K562 (cell line): ENCODE data around the gene SNX27. TPM values are rescaled to one million over a fixed set of nuclear protein-coding genes. Genes with fewer than 3 reads are reported as not detected.

ENCODE experiments used
- BRCA1 ChIP-seq, 2 experiments: fragments of 450-650 bp in 1 of 2; sonication (generic) in 1 of 2; formaldehyde crosslinking in 1 of 2; IDR thresholded peaks; 2 replicates each; pipeline versions ENCODE4 v1.5.0 to v1.6.1; 2017 to 2020; ENCODE audit warnings: mild to moderate bottlenecking in 1 of 2, missing genetic modification reagents in 1 of 2
- IFI16 ChIP-seq: fragments of 250-450 bp; sonication (Bioruptor Pico); IDR thresholded peaks from 2 replicates; pipeline ENCODE4 v2.1.2; 2022; ENCODE audit warnings: mild to moderate bottlenecking, inconsistent platforms
- TEAD2 ChIP-seq: fragments of 450-650 bp; IDR thresholded peaks from 2 replicates; pipeline ENCODE4 v1.6.1; 2016; ENCODE audit warnings: missing genetic modification characterization, control low read depth, missing compliant biosample characterization
- XRCC3 ChIP-seq: fragments of 450-650 bp; IDR thresholded peaks from 2 replicates; pipeline ENCODE4 v1.6.1; 2017; ENCODE audit warnings: mild to moderate bottlenecking, moderate library complexity
- polyA plus RNA-seq, 8 experiments: library from polyadenylated mRNA; depleted of rRNA in 4 of 8; stranded (reverse) in 5 of 8; unstranded in 3 of 8; fragments of >200 nt; fragmentation: Nextera tagmentation in 2 of 8; fragmentation: Illumina TruSeq in 1 of 8; extraction: Ambion mirVana in 2 of 8; extraction: Trizol in 1 of 8; gene quantifications; 2 replicates each; pipeline versions ENCODE4 v1.2.1 to v1.2.3, GENCODE V29; 2011 to 2014; ENCODE audit warnings: inconsistent platforms in 1 of 8, missing spikeins in 1 of 8
- total RNA-seq, 7 experiments: library from RNA; depleted of rRNA in 6 of 7; stranded (reverse); fragments of >200 nt in 6 of 7; fragmentation: Illumina TruSeq in 2 of 7; extraction: Trizol in 2 of 7; gene quantifications; 2 replicates each; pipeline versions ENCODE4 v1.2.1 to v1.2.3, GENCODE V29; 2011 to 2021; ENCODE audit warnings: low replicate concordance in 1 of 7
- TF ChIP-seq, protein P1 (sequence below): fragments of 450-650 bp; IDR thresholded peaks from 2 replicates; pipeline ENCODE4 v1.6.1; 2018; ENCODE audit not compliant: partially characterized antibody
- TF ChIP-seq, protein P2 (sequence below): fragments of 250-450 bp; sonication (Bioruptor Pico); IDR thresholded peaks from 2 replicates; pipeline ENCODE4 v1.5.0; 2021
- TF ChIP-seq, protein P3 (sequence below): fragments of 450-650 bp; formaldehyde crosslinking; IDR thresholded peaks from 2 replicates; pipeline ENCODE4 v1.4.0; 2022; ENCODE audit warnings: mild to moderate bottlenecking, moderate library complexity
- TF ChIP-seq, protein P4 (sequence below), 2 experiments: fragments of 250-450 bp in 1 of 2; fragments of 450-650 bp in 1 of 2; sonication (Bioruptor Pico) in 1 of 2; IDR thresholded peaks; 2 replicates each; pipeline versions ENCODE4 v1.6.1 to v1.8.0; 2016 to 2021; ENCODE audit warnings: mild to moderate bottlenecking in 2 of 2, moderate library complexity in 2 of 2, missing compliant biosample characterization in 1 of 2, missing genetic modification characterization in 1 of 2
- TF ChIP-seq, protein P5 (sequence below): fragments of 450-650 bp; IDR thresholded peaks from 2 replicates; pipeline ENCODE4 v1.6.1; 2016; ENCODE audit warnings: missing biosample characterization, missing genetic modification characterization

SNX27 gene
- total and polyA plus RNA-seq, 9 of the 15 experiments (the other 6 are each of a cell fraction or from before 2014, with no cell fraction given) = 4.5 to 18.7 (median 10.1) TPM

DNA sequence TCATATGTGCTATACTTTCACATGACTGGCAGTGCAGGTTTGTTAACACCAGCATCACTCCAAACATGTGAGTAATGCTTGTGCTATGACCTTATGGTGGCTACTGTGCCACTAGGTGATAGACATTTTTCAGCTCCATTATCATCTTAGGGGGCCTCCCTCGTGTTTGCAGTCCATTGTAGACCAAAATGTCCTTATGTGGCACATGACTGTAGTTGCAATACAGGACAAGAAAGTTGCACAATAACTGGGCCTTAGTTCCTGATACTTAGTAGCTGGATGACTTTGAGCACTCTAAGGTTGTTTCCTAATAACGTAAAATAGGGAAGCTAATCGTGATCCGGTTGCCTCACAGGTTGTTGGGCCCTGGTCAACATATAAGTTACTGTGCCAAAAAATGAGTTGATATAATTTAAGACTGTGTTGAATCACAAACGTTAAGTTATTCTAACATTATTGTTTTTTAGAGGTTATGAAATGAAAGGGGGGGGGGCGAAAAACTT is 511 bp upstream of the SNX27 start (continued):
- TF ChIP-seq, protein P1, sequence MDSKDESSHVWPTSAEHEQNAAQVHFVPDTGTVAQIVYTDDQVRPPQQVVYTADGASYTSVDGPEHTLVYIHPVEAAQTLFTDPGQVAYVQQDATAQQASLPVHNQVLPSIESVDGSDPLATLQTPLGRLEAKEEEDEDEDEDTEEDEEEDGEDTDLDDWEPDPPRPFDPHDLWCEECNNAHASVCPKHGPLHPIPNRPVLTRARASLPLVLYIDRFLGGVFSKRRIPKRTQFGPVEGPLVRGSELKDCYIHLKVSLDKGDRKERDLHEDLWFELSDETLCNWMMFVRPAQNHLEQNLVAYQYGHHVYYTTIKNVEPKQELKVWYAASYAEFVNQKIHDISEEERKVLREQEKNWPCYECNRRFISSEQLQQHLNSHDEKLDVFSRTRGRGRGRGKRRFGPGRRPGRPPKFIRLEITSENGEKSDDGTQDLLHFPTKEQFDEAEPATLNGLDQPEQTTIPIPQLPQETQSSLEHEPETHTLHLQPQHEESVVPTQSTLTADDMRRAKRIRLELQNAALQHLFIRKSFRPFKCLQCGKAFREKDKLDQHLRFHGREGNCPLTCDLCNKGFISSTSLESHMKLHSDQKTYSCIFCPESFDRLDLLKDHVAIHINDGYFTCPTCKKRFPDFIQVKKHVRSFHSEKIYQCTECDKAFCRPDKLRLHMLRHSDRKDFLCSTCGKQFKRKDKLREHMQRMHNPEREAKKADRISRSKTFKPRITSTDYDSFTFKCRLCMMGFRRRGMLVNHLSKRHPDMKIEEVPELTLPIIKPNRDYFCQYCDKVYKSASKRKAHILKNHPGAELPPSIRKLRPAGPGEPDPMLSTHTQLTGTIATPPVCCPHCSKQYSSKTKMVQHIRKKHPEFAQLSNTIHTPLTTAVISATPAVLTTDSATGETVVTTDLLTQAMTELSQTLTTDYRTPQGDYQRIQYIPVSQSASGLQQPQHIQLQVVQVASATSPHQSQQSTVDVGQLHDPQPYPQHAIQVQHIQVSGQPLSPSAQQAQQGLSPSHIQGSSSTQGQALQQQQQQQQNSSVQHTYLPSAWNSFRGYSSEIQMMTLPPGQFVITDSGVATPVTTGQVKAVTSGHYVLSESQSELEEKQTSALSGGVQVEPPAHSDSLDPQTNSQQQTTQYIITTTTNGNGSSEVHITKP = no peak
- no peak for TF ChIP-seq BRCA1 (IDR thresholded peaks at IDR 0.05)
- no peak for TF ChIP-seq BRCA1 (CRISPR knock-in tag; IDR thresholded peaks at IDR 0.05)
- TF ChIP-seq, protein P2, sequence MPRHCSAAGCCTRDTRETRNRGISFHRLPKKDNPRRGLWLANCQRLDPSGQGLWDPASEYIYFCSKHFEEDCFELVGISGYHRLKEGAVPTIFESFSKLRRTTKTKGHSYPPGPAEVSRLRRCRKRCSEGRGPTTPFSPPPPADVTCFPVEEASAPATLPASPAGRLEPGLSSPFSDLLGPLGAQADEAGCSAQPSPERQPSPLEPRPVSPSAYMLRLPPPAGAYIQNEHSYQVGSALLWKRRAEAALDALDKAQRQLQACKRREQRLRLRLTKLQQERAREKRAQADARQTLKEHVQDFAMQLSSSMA = no peak
- TF ChIP-seq IFI16 (CRISPR knock-in tag) = 0 out of 2 replicates have a peak, but pooled peaks have one; percentile 32
- TF ChIP-seq, protein P3, sequence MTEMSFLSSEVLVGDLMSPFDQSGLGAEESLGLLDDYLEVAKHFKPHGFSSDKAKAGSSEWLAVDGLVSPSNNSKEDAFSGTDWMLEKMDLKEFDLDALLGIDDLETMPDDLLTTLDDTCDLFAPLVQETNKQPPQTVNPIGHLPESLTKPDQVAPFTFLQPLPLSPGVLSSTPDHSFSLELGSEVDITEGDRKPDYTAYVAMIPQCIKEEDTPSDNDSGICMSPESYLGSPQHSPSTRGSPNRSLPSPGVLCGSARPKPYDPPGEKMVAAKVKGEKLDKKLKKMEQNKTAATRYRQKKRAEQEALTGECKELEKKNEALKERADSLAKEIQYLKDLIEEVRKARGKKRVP = peak; percentile 10; the same call in 1 of the 2 replicates
- TF ChIP-seq, protein P4, sequence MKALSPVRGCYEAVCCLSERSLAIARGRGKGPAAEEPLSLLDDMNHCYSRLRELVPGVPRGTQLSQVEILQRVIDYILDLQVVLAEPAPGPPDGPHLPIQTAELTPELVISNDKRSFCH (CRISPR knock-in tag; IDR thresholded peaks at IDR 0.05) = no peak
- TF ChIP-seq, protein P4 (tag; IDR thresholded peaks at IDR 0.05) = no peak
- TF ChIP-seq, protein P5, sequence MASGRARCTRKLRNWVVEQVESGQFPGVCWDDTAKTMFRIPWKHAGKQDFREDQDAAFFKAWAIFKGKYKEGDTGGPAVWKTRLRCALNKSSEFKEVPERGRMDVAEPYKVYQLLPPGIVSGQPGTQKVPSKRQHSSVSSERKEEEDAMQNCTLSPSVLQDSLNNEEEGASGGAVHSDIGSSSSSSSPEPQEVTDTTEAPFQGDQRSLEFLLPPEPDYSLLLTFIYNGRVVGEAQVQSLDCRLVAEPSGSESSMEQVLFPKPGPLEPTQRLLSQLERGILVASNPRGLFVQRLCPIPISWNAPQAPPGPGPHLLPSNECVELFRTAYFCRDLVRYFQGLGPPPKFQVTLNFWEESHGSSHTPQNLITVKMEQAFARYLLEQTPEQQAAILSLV = peak; percentile 71
- TF ChIP-seq TEAD2 (tag) = 0 out of 2 replicates have a peak, but pooled peaks have one; percentile 19
- TF ChIP-seq XRCC3 = no peak
- TF ChIP-seq, all 486 proteins: peak for 37
